ENCODE results near the gene MBNL3.

- TF ChIP-seq CTCF (IDR thresholded peaks at IDR 0.05) = no peak
- TF ChIP-seq POLR2AphosphoS5 (IDR thresholded peaks at IDR 0.05; ENCODE audit: low read depth, low read length) = no peak
- TF ChIP-seq REST (IDR thresholded peaks at IDR 0.05; ENCODE audit: insufficient read depth in 1 of 2, low read depth in 2 of 2, low read length in 1 of 2) = no peak
- no peak for TF ChIP-seq TCF7L2 (IDR thresholded peaks at IDR 0.05; ENCODE audit: low read depth, low read length)
Observed at GRCh38 chrX:132472397-132472796, 16.4 kb downstream of the MBNL3 start.
